GM23338 (cell line): ENCODE measurements around the gene B3GNT3.
"Not testable (repeated sequence)": the region's sequence is repeated elsewhere in the genome, so short reads cannot be mapped to it uniquely, and the experiment has no call there.

ENCODE experiments used
- EZH2 ChIP-seq: fragments of 200-600 bp; sonication (generic); IDR thresholded peaks from one replicate; pipeline ENCODE4 v1.8.0; 2017; ENCODE audit warnings: antibody characterized with exemption, mild to moderate bottlenecking, low read depth; ENCODE audit not compliant: unreplicated experiment
- EZH2phosphoT487 ChIP-seq: fragments of 200-600 bp; sonication (generic); IDR thresholded peaks from one replicate; pipeline ENCODE4 v1.8.1; 2018; ENCODE audit warnings: antibody characterized with exemption; ENCODE audit not compliant: unreplicated experiment
- NANOG ChIP-seq: IDR thresholded peaks from 2 replicates; pipeline ENCODE4 v1.6.1; 2016; ENCODE audit warnings: antibody characterized with exemption, borderline replicate concordance
- POLR2AphosphoS5 ChIP-seq: IDR thresholded peaks from 2 replicates; pipeline ENCODE4 v1.6.1; 2016; ENCODE audit warnings: antibody characterized with exemption, low read depth
- TF ChIP-seq, protein P1 (sequence below), 2 experiments: fragments of 200-600 bp in 1 of 2; sonication (generic) in 1 of 2; conservative IDR thresholded peaks; 2 replicates each; pipeline versions ENCODE4 v1.5.1 to v1.6.1; 2016 to 2017; ENCODE audit warnings: antibody characterized with exemption in 2 of 2, low read depth in 2 of 2, mild to moderate bottlenecking in 2 of 2, moderate library complexity in 1 of 2

GRCh38 chr19:17783721-17784120, 11.2 kb upstream of the B3GNT3 start:
- TF ChIP-seq, protein P1, sequence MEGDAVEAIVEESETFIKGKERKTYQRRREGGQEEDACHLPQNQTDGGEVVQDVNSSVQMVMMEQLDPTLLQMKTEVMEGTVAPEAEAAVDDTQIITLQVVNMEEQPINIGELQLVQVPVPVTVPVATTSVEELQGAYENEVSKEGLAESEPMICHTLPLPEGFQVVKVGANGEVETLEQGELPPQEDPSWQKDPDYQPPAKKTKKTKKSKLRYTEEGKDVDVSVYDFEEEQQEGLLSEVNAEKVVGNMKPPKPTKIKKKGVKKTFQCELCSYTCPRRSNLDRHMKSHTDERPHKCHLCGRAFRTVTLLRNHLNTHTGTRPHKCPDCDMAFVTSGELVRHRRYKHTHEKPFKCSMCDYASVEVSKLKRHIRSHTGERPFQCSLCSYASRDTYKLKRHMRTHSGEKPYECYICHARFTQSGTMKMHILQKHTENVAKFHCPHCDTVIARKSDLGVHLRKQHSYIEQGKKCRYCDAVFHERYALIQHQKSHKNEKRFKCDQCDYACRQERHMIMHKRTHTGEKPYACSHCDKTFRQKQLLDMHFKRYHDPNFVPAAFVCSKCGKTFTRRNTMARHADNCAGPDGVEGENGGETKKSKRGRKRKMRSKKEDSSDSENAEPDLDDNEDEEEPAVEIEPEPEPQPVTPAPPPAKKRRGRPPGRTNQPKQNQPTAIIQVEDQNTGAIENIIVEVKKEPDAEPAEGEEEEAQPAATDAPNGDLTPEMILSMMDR (conservative IDR thresholded peaks at IDR 0.05; ENCODE audit: low read depth in 2 of 2) = not testable (repeated sequence)
- TF ChIP-seq NANOG, EZH2phosphoT487, EZH2, POLR2AphosphoS5: not testable (repeated sequence)
